ENCODE results near the gene RBMS1. TPM values are rescaled to one million over a fixed set of nuclear protein-coding genes. Genes with fewer than 3 reads are reported as not detected.
A peak's percentile ranks its signal among the peaks of the same experiment; 100 is the strongest.

Gene RBMS1
- total and polyA plus RNA-seq, 2 of the 4 experiments (the other 2 are of a cell fraction): 43.5 to 64.9 TPM

GRCh38 chr2:160324161-160324800 is 169.3 kb downstream of the RBMS1 start:
- dilution Hi-C loops (cut with HindIII; ENCODE audit: low sequenced_read_pairs, unreplicated experiment) (no loop called here), intact Hi-C loops (cut with micrococcal nuclease) (loop anchor here (2.0 to 5.0 kb wide), 3 partner anchors 83 to 648 kb away; partner anchors contain the start of gene RBMS1), in situ Hi-C loops (cut with MboI; ENCODE audit: low sequenced_read_pairs) (loop anchor here (5.0 kb wide), 1 partner anchor 668 kb away; no protein-coding TSS in a partner anchor)
- H3K4ac ChIP-seq (ENCODE audit: low read depth, low read length): no peak overlapping the region
- H3K9ac ChIP-seq (ENCODE audit: low read depth, low read length): no peak overlapping the region
- ChIA-PET POLR2A (ENCODE audit: unreplicated experiment) (no interaction called here), CTCF (interaction anchor here (0.6 to 1.4 kb wide), 16 partner anchors 9 to 647 kb away, joined by 3 to 7 read pairs (median 4); no protein-coding TSS in a partner anchor)
- H2BK15ac ChIP-seq (ENCODE audit: low read depth, low read length): no peak overlapping the region
- ATAC-seq (ENCODE audit: low read depth): peak; percentile 69
- no peak overlapping the region for H3K4me2 ChIP-seq (ENCODE audit: low read depth, low read length)
- H3K27ac ChIP-seq (ENCODE audit: insufficient read depth, low read length): no peak overlapping the region
- peaks cover 2% of the 10 kb centered on the region; the same call in 1 of the 2 replicates for H3K36me3 ChIP-seq (ENCODE audit: control insufficient read depth, insufficient read depth, low read length)
- H3K23ac ChIP-seq (ENCODE audit: low read depth, low read length): no peak overlapping the region
- peaks cover 31 to 82% of the 10 kb centered on the region in 2 experiments for H3K79me1 ChIP-seq (ENCODE audit: low read depth in 1 of 2, low read length in 2 of 2)
- H2BK5ac ChIP-seq (ENCODE audit: low read depth, low read length, poor library complexity, severe bottlenecking): peak overlapping the region; percentile 45
- no peak overlapping the region for H2BK20ac ChIP-seq (ENCODE audit: low read depth, low read length)
- no peaks in the 10 kb centered on the region for H3K27me3 ChIP-seq (ENCODE audit: control insufficient read depth, insufficient read depth, low read length)
- no CpG with 5 or more reads among the region's 12 CpGs for WGBS, 2 experiments (ENCODE audit: extremely low coverage in 2 of 2, insufficient read length in 1 of 2)
- no peak overlapping the region for H4K91ac ChIP-seq (ENCODE audit: insufficient read depth, low read depth, low read length)
- no peak overlapping the region for H2BK120ac ChIP-seq (ENCODE audit: low read depth, low read length)
- BruUV-seq (replicated peaks): no TSS peak
- H4K8ac ChIP-seq (ENCODE audit: low read depth in 2 of 2, low read length in 2 of 2): no peak overlapping the region
- H3K4me1 ChIP-seq (ENCODE audit: control insufficient read depth, insufficient read depth, low read length): peaks cover 19% of the 10 kb centered on the region
- no peak overlapping the region for H4K5ac ChIP-seq (ENCODE audit: low read depth, low read length)
- no peak overlapping the region for H3K4me3 ChIP-seq (ENCODE audit: insufficient read depth, low read depth, low read length)
- peaks cover 16% of the 10 kb centered on the region for H3K9me1 ChIP-seq (ENCODE audit: insufficient read depth, low read length)
- DNase-seq: peak; percentile 70
- H3K18ac ChIP-seq (ENCODE audit: low read depth, low read length): no peak overlapping the region
- H2AK5ac ChIP-seq (ENCODE audit: low read depth, low read length): no peak overlapping the region
- TF ChIP-seq RAD21 (IDR thresholded peaks at IDR 0.05; ENCODE audit: low read length) (peak; percentile 73), MXI1 (IDR thresholded peaks at IDR 0.05; ENCODE audit: borderline replicate concordance, low read depth, low read length) (no peak), MAFK (IDR thresholded peaks at IDR 0.05; ENCODE audit: low read depth, low read length) (no peak), CTCF (conservative IDR thresholded peaks at IDR 0.05; ENCODE audit: low read depth, low read length) (peak; percentile 71), SMC3 (IDR thresholded peaks at IDR 0.05; ENCODE audit: low read depth, low read length) (peak; percentile 74), MAZ (IDR thresholded peaks at IDR 0.05; ENCODE audit: borderline replicate concordance, low read depth, low read length) (no peak)
- no peak overlapping the region for H3K56ac ChIP-seq (ENCODE audit: extremely low read depth, insufficient read depth, low read length)
- no peak overlapping the region for H2AFZ ChIP-seq (replicated peaks; ENCODE audit: low read length, poor library complexity)
- peaks cover 68% of the 10 kb centered on the region for H4K20me1 ChIP-seq (ENCODE audit: insufficient read depth, low read length)
- peak overlapping the region; percentile 66 for H2AK9ac ChIP-seq (replicated peaks; ENCODE audit: low read depth, low read length, poor library complexity)
- no peak overlapping the region for H3K14ac ChIP-seq (replicated peaks; ENCODE audit: low read depth, low read length)
- H3K9me3 ChIP-seq (ENCODE audit: control insufficient read depth, insufficient read depth, low read length): no peaks in the 10 kb centered on the region

Data from IMR-90 (cell line).